Suprapubic skin (tissue), 3 donors: ENCODE results near the gene SNTA1.

Source experiments
- CTCF ChIP-seq, 2 donors: fragments of 200-600 bp in 1 of 2; fragments of 450-650 bp in 1 of 2; sonication (generic) in 1 of 2; IDR thresholded peaks; one replicate each; pipeline ENCODE4 v1.5.1; 2016 to 2019; ENCODE audit warnings: antibody characterized with exemption in 2 of 2, mild to moderate bottlenecking in 1 of 2, moderate library complexity in 1 of 2
- POLR2A ChIP-seq, 2 donors: fragments of 450-650 bp; IDR thresholded peaks; one replicate each; pipeline ENCODE4 v1.6.1; 2017; ENCODE audit warnings: antibody characterized with exemption in 2 of 2, mild to moderate bottlenecking in 2 of 2, moderate library complexity in 2 of 2

DNA sequence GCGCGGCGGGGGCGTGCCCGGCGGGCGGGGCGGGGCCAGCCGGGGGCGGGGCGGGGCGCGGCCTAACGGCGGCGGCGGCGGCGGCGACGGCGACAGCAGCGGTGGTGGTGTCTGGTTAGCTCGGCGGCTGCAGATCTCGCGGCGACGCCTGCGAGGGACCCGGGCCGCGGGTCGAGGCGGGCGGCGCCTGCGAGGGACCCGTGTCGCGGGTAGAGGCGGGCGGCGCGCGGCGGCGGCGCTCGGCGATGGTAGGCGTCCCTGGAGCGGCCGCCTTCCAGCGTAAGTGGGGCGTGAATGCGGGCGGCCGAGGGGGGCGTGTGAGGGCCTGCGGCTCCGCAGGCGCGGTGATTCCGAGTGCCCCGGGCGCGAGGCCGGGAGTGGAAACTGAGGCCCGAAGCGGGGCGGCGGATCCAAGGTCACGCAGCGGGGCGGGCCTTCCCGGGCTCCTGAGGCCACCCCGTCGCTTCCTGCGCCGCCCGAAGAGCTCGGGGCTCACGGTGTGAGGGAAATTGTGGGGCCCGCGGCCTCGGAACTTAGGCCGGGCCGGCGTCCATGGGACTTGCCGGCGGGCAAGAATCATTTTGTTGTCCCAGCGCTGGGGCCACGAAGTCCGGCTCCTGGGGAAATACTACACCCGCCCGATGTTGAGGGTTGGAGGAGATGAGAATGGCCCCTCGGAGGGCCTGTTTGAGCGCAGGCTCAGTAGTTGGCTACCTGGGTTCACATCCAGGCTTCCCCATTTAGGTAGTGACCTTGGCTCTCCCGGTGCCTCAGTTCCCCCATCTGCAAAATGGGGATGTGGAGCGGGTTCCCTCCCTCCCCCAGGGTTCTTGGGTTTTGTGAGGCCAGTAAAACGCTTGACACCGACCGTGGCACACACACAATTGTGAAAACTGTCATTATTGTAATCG lies 46.7 kb upstream of the SNTA1 start, which contains the start of gene CBFA2T2:
- no peak for TF ChIP-seq CTCF (IDR thresholded peaks at IDR 0.05)
- TF ChIP-seq POLR2A (IDR thresholded peaks at IDR 0.05) = no peak
